Endodermal cell (in vitro differentiated cells): ENCODE measurements around the gene ARHGAP26. TPM values are rescaled to one million over a fixed set of nuclear protein-coding genes. Genes with fewer than 3 reads are reported as not detected.

Source experiments
- DNase-seq: peaks from one replicate; pipeline ENCODE4 v3.0.0-alpha.2; 2017
- H3K27ac ChIP-seq: 2 replicates; pipeline ENCODE4 v1.5.1; 2013; ENCODE audit warnings: mild to moderate bottlenecking, low read depth, low read length, moderate library complexity
- H3K27me3 ChIP-seq: 2 replicates; pipeline ENCODE4 v1.6.1; 2013; ENCODE audit warnings: mild to moderate bottlenecking, low read length, moderate library complexity; ENCODE audit not compliant: insufficient read depth, control insufficient read depth, poor library complexity, severe bottlenecking
- H3K36me3 ChIP-seq: 2 replicates; pipeline ENCODE4 v1.7.0; 2013; ENCODE audit warnings: mild to moderate bottlenecking, low read length, moderate library complexity; ENCODE audit not compliant: control insufficient read depth, insufficient read depth
- H3K4me1 ChIP-seq: one replicate; pipeline ENCODE4 v1.7.0; 2013; ENCODE audit warnings: low read length; ENCODE audit not compliant: control insufficient read depth, insufficient read depth
- H3K4me3 ChIP-seq: 2 replicates; pipeline ENCODE4 v1.5.1; 2013; ENCODE audit warnings: mild to moderate bottlenecking, low read length, moderate library complexity
- H3K9ac ChIP-seq: 2 replicates; pipeline ENCODE4 v1.6.1; 2013; ENCODE audit warnings: mild to moderate bottlenecking, low read length, moderate library complexity; ENCODE audit not compliant: poor library complexity, severe bottlenecking; ENCODE audit errors: extremely low read depth
- H3K9me3 ChIP-seq: 2 replicates; pipeline ENCODE4 v1.6.1; 2013; ENCODE audit warnings: mild to moderate bottlenecking, low read length, moderate library complexity; ENCODE audit not compliant: control insufficient read depth
- H3K27ac Mint-ChIP-seq: 2 replicates; pipeline ENCODE4 v1.8.0; 2020; ENCODE audit warnings: mixed read lengths
- H3K27me3 Mint-ChIP-seq: 2 replicates; pipeline ENCODE4 v1.8.0; 2021; ENCODE audit warnings: mild to moderate bottlenecking, mixed read lengths; ENCODE audit not compliant: insufficient read depth
- H3K36me3 Mint-ChIP-seq: 2 replicates; pipeline ENCODE4 v1.8.0; 2020; ENCODE audit warnings: low read depth, mixed read lengths
- H3K4me1 Mint-ChIP-seq: 2 replicates; pipeline ENCODE4 v1.8.0; 2020; ENCODE audit warnings: mixed read lengths
- H3K4me3 Mint-ChIP-seq: 2 replicates; pipeline ENCODE4 v1.8.0; 2020; ENCODE audit warnings: mild to moderate bottlenecking, moderate library complexity, mixed read lengths
- H3K9me3 Mint-ChIP-seq: 2 replicates; pipeline ENCODE4 v1.8.0; 2020; ENCODE audit warnings: mild to moderate bottlenecking, mixed read lengths
- CTCF ChIP-seq: fragments of 200-600 bp; sonication (generic); conservative IDR thresholded peaks from 2 replicates; pipeline ENCODE4 v1.5.0; 2021; ENCODE audit warnings: antibody characterized with exemption, mild to moderate bottlenecking
- WGBS, 2 experiments: methylation state at CpG; one replicate each; pipeline versions ENCODE4 v1.1.5 to v1.1.7; 2013; ENCODE audit warnings: missing lambda C conversion rate in 2 of 2, mixed read lengths in 1 of 2; ENCODE audit not compliant: insufficient coverage in 1 of 2, insufficient read length in 1 of 2; 5-methylcytosine and 5-hydroxymethylcytosine counted together
- total RNA-seq, 2 donors: library from RNA; stranded (reverse); fragmentation: NEBNext Ultra II Directional in 1 of 2; extraction: Animal tissue kit (Norgen Biotek cat#: 25700) in 1 of 2; gene quantifications; 2 replicates in 1 of 2; 3 replicates in 1 of 2; pipeline ENCODE4 v1.2.1, GENCODE V29; 2021

ARHGAP26 gene
- total RNA-seq, 2 donors from 2014 or later: 49.2 to 60.5 TPM

- DNase-seq: no peak
- Mint-ChIP-seq H3K27me3 (no peaks in the 10 kb centered on the region), H3K27ac (no peak overlapping the region), H3K9me3 (no peaks in the 10 kb centered on the region), H3K36me3 (peaks cover 14% of the 10 kb centered on the region), H3K4me3 (no peak overlapping the region), H3K4me1 (peaks cover 22% of the 10 kb centered on the region)
- Histone ChIP-seq H3K9me3 (no peaks in the 10 kb centered on the region), H3K4me3 (no peak overlapping the region), H3K9ac (no peak overlapping the region), H3K27ac (no peak overlapping the region), H3K4me1 (no peaks in the 10 kb centered on the region), H3K36me3 (no peaks in the 10 kb centered on the region), H3K27me3 (no peaks in the 10 kb centered on the region)
- WGBS, 2 experiments: 95% methylated on average over 3 of the region's 3 CpGs
- no peak for TF ChIP-seq CTCF
These were observed 105.8 kb downstream of the ARHGAP26 start for GRCh38 chr5:142875936-142876335.

GRCh38 chr5:142876817-142877216, 106.6 kb downstream of the ARHGAP26 start:
- Mint-ChIP-seq H3K4me3 (no peak overlapping the region), H3K9me3 (no peaks in the 10 kb centered on the region)

GRCh38 chr5:142878111-142878510, 107.9 kb downstream of the ARHGAP26 start:
- peaks cover 16% of the 10 kb centered on the region for H3K4me1 Mint-ChIP-seq
- H3K36me3 Mint-ChIP-seq: peaks cover 14% of the 10 kb centered on the region
- H3K27ac ChIP-seq: no peak overlapping the region
- TF ChIP-seq CTCF: no peak
- H3K27ac Mint-ChIP-seq: no peak overlapping the region
- H3K4me1 ChIP-seq: no peaks in the 10 kb centered on the region
- H3K9me3 Mint-ChIP-seq: no peaks in the 10 kb centered on the region
- 89 to 96% methylated on average over 6 to 7 of the region's 7 CpGs for WGBS, 2 experiments
- H3K27me3 ChIP-seq: no peaks in the 10 kb centered on the region
- no peak overlapping the region for H3K9ac ChIP-seq
- H3K27me3 Mint-ChIP-seq: no peaks in the 10 kb centered on the region
- no peak overlapping the region for H3K4me3 ChIP-seq
- DNase-seq: no peak
- H3K36me3 ChIP-seq: no peaks in the 10 kb centered on the region
- no peak overlapping the region for H3K4me3 Mint-ChIP-seq
- H3K9me3 ChIP-seq: no peaks in the 10 kb centered on the region

More at GRCh38 chr5:142876817-142877216, 106.6 kb downstream of the ARHGAP26 start:
- 83 to 89% methylated on average over 1 to 2 of the region's 2 CpGs for WGBS, 2 experiments
- H3K27ac ChIP-seq: no peak overlapping the region
- H3K4me3 ChIP-seq: no peak overlapping the region
- no peaks in the 10 kb centered on the region for H3K27me3 ChIP-seq
- no peaks in the 10 kb centered on the region for H3K9me3 ChIP-seq
- H3K27me3 Mint-ChIP-seq: no peaks in the 10 kb centered on the region
- no peaks in the 10 kb centered on the region for H3K4me1 ChIP-seq
- TF ChIP-seq CTCF: no peak
- no peaks in the 10 kb centered on the region for H3K36me3 ChIP-seq
- H3K9ac ChIP-seq: no peak overlapping the region
- H3K27ac Mint-ChIP-seq: no peak overlapping the region
- peaks cover 27% of the 10 kb centered on the region for H3K4me1 Mint-ChIP-seq
- no peak for DNase-seq
- peaks cover 14% of the 10 kb centered on the region for H3K36me3 Mint-ChIP-seq
